Measurements from ENCODE around the gene C16orf96. TPM values are rescaled to one million over a fixed set of nuclear protein-coding genes. Genes with fewer than 3 reads are reported as not detected.

Gene C16orf96
- total RNA-seq, 2 experiments from 2014 or later = 0.05 TPM; not detected in 1

DNA sequence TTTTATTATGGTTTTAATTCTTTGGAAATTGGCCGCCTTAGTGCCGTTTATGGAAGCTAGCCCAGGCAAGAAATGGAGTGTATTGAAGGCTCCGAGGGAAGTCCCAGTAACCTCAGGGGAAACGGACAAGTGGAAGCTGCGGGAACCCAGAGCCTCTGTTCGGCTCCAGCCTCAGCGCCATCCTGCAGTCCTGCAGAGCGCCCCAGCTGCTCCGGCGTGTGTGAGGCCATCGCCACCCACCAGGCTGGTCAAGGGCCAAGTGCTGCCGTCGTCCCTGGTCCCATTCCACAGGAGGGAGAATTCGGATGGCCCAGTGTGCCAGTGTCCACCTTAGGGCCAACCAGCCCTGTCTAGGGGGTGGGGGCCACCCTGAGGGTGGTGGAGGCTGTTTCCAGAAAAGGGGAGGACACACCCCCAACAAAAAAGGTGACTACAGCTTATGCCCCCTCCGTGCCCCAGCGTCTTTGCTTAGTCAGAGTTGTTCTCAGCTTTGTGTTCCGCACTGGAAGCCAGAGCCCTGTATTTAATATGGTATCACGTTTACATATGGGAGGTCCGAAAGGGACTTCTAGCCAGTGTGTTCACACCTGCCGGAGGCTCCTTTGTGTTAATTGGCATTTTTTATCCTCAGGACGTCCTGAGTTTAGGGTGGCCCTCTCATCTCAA is 81.5 kb downstream of the C16orf96 start:
- DNase-seq = no peak
- Mint-ChIP-seq H3K36me3 (ENCODE audit: low read depth) (peaks cover 13% of the 10 kb centered on the region), H3K27ac (no peak overlapping the region), H3K4me1 (peaks cover 17% of the 10 kb centered on the region), H3K9me3 (no peaks in the 10 kb centered on the region), H3K27me3 (no peaks in the 10 kb centered on the region), H3K4me3 (no peak overlapping the region)
- POLR2A ChIA-PET = interaction anchor here (1.4 kb wide), 1 partner anchor 12 kb away, joined by 4 read pairs; no protein-coding TSS in a partner anchor
- CTCF ChIA-PET = interaction anchor here (1.0 kb wide), 1 partner anchor 13 kb away, joined by 7 read pairs; the partner anchor contains the start of gene MGRN1

DNA sequence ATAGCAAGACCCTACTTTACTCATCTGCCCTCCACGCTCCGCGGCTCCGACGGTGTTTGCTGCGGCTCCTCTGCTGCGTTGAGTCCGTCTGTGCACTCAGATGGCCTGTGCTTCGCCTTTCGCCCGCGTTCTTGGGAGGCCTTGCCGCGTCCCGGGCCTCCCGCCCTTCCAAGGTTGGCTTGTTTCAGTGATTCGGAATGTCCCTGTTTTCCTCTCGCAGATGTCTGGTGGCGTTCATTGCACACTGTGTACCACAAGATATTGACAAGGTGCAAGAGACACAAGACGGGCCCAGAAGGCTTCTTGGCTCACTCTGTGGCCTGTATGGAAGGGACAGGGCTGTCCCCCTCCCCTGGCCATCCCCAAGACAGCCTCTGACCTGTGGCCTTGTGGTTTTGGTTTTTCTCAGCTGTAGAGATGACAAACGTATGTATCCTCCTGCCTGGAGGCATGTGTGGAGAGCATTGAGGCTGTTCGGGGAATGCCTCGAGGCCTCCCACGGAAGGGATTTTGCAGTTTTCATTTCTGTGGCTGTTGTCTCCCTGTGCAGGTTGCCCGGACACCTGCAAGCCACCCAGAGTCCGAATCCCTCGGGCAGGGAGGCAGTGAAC is 83.9 kb downstream of the C16orf96 start:
- no peak for DNase-seq
- no peaks in the 10 kb centered on the region for H3K27me3 Mint-ChIP-seq
- ChIA-PET CTCF (interaction anchor here (1.0 kb wide), 1 partner anchor 133 kb away, joined by 3 read pairs; no protein-coding TSS in a partner anchor), POLR2A (no interaction called here)
- no peak overlapping the region for H3K27ac Mint-ChIP-seq
- peaks cover 7% of the 10 kb centered on the region for H3K36me3 Mint-ChIP-seq (ENCODE audit: low read depth)
- H3K9me3 Mint-ChIP-seq = no peaks in the 10 kb centered on the region
- peaks cover 19% of the 10 kb centered on the region for H3K4me1 Mint-ChIP-seq
- H3K4me3 Mint-ChIP-seq = no peak overlapping the region

GRCh38 chr16:4640572-4641305 is 84.6 kb downstream of the C16orf96 start:
- Mint-ChIP-seq H3K36me3 (ENCODE audit: low read depth) (peaks cover 7% of the 10 kb centered on the region), H3K4me3 (no peak overlapping the region), H3K27me3 (no peaks in the 10 kb centered on the region), H3K9me3 (no peaks in the 10 kb centered on the region), H3K27ac (no peak overlapping the region), H3K4me1 (peaks cover 19% of the 10 kb centered on the region)
- CTCF ChIA-PET = interaction anchor here (1.0 to 1.7 kb wide), 2 partner anchors 9 to 134 kb away, joined by 3 to 8 read pairs; no protein-coding TSS in a partner anchor
- no peak for DNase-seq
- POLR2A ChIA-PET = no interaction called here

GRCh38 chr16:4641306-4641687 is 85.2 kb downstream of the C16orf96 start:
- peaks cover 4% of the 10 kb centered on the region for H3K36me3 Mint-ChIP-seq (ENCODE audit: low read depth)
- POLR2A ChIA-PET = no interaction called here
- H3K9me3 Mint-ChIP-seq = no peaks in the 10 kb centered on the region
- peaks cover 17% of the 10 kb centered on the region for H3K4me1 Mint-ChIP-seq
- CTCF ChIA-PET = interaction anchor here (0.7 to 1.7 kb wide), 3 partner anchors 9 to 134 kb away, joined by 3 to 8 read pairs (median 3); no protein-coding TSS in a partner anchor
- H3K4me3 Mint-ChIP-seq = no peak overlapping the region
- H3K27me3 Mint-ChIP-seq = no peaks in the 10 kb centered on the region
- DNase-seq = no peak
- H3K27ac Mint-ChIP-seq = no peak overlapping the region

DNA sequence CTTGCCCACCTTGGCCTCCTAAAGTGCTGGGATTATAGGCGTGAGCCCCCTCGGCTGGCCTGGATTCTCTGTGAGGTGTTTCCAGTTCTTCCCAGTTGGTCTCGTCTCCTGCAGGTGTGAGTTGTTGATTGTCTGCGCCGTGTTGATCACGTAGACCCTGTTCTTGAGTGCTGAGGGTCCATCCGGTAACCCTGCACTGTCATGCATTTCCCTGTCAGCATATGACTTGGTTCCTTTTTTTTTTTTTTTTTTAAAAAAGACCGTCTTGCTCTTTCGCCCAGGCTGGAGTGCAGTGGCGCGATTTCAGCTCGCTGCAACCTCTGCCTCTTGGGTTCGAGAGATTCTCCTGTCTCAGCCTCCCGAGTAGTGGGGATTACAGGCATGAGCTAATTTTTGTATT is 85.8 kb downstream of the C16orf96 start:
- H3K27me3 Mint-ChIP-seq = no peaks in the 10 kb centered on the region
- peaks cover 2% of the 10 kb centered on the region for H3K36me3 Mint-ChIP-seq (ENCODE audit: low read depth)
- H3K9me3 Mint-ChIP-seq = no peaks in the 10 kb centered on the region
- ChIA-PET POLR2A (interaction anchor here (0.7 kb wide), 1 partner anchor 285 kb away, joined by 3 read pairs; no protein-coding TSS in a partner anchor), CTCF (interaction anchor here (0.7 to 1.7 kb wide), 2 partner anchors 8 to 64 kb away, joined by 3 to 8 read pairs; no protein-coding TSS in a partner anchor)
- no peak overlapping the region for H3K4me3 Mint-ChIP-seq
- no peak for DNase-seq
- peaks cover 15% of the 10 kb centered on the region for H3K4me1 Mint-ChIP-seq
- no peak overlapping the region for H3K27ac Mint-ChIP-seq

DNA sequence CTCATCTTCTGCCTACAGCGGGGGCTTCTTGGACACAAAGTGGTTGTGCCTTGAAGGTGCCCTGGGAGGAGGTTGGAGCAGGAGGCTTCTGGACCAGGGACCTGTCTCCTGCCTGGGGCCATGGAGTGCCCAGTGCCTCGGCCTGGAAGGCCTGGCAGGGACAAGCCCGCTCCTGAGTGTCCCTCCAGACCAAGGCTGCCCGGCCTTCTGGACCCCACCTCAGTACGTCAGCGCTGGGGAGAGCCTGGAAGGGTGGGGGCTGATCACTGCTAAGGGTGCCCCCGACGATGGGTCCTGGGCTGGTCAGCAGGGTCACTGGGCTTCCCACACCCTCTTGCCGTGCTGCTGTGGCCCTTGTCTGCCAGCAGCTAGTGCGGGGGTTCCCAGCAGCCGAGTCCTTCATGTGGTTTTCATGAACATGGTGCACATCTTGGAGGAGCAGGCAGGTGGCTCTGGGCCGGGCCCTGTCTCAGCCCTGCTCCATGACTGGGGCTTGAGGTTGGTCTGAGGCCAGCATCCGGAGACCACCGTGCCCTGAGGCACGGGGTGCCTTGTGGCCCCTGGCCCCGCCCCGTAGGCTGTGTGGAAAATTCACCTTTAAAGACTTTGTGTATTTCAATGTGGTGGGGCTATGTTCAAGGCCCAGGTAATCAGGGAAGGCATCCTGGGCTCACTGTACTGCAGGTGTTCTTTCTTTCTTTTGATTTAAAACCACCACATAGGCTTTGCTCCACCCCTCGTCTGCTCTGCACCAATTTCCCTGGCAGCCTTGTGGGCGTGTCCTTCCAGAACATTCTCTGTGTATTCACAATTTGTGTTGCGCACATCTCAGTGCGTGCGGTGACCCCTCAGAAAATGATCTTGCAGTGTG is 90.9 kb downstream of the C16orf96 start:
- CTCF ChIA-PET = no interaction called here
- H3K27ac Mint-ChIP-seq = no peak overlapping the region
- no peaks in the 10 kb centered on the region for H3K27me3 Mint-ChIP-seq
- H3K4me1 Mint-ChIP-seq = peaks cover 23% of the 10 kb centered on the region
- POLR2A ChIA-PET = no interaction called here
- DNase-seq = no peak
- no peak overlapping the region for H3K4me3 Mint-ChIP-seq
- no peaks in the 10 kb centered on the region for H3K9me3 Mint-ChIP-seq
- H3K36me3 Mint-ChIP-seq (ENCODE audit: low read depth) = peaks cover 22% of the 10 kb centered on the region

DNA sequence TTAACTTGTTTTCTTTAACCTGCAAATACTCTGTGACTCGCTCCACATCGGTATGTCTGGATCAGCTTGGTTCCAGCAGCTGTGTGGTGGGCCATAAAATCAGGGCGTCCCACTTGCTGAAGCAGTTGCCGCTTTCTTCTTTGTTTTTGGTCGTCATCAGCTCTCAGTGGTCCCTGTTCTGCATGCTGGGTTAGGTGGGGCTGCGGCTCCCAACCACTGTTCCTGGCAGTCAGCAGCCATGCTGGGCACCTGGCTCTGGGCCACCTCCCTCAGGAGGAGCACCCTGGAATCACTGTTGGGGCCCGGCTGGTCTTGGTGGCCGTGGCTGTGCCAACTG is 91.5 kb downstream of the C16orf96 start:
- no peak overlapping the region for H3K4me3 Mint-ChIP-seq
- H3K4me1 Mint-ChIP-seq = peaks cover 23% of the 10 kb centered on the region
- no peaks in the 10 kb centered on the region for H3K9me3 Mint-ChIP-seq
- no peaks in the 10 kb centered on the region for H3K27me3 Mint-ChIP-seq
- DNase-seq = no peak
- H3K27ac Mint-ChIP-seq = no peak overlapping the region
- ChIA-PET POLR2A (no interaction called here), CTCF (no interaction called here)
- H3K36me3 Mint-ChIP-seq (ENCODE audit: low read depth) = peaks cover 22% of the 10 kb centered on the region

DNA sequence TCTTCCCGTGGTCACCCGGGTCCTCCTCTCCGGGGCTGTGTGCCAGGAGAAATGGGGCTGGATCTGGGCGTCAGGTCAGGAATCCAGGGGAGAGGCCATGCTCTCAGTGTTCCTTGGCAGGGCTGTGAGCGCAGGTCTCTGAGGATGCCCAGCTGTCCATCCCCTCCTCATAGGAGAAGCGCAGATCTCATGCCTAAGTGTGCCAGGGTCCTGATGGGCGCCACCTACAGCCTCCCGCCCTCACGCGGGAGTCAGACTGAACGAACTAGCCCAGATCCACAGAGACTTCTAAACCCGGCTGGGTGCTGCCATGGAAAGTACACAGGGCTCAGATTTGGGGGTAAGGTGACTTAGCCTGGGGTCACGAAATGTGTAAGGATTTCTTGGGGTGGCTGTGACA is 92.8 kb downstream of the C16orf96 start:
- H3K4me3 Mint-ChIP-seq = peak overlapping the region; percentile 21
- no peaks in the 10 kb centered on the region for H3K27me3 Mint-ChIP-seq
- peaks cover 22% of the 10 kb centered on the region for H3K4me1 Mint-ChIP-seq
- DNase-seq = no peak
- H3K9me3 Mint-ChIP-seq = no peaks in the 10 kb centered on the region
- ChIA-PET CTCF (interaction anchor here (1.9 kb wide), 1 partner anchor 11 kb away, joined by 14 read pairs; no protein-coding TSS in a partner anchor), POLR2A (interaction anchor here (0.7 to 1.9 kb wide), 2 partner anchors 23 to 173 kb away, joined by 4 to 6 read pairs; partner anchors contain the start of gene HMOX2)
- peak overlapping the region; percentile 58 for H3K27ac Mint-ChIP-seq
- peaks cover 27% of the 10 kb centered on the region for H3K36me3 Mint-ChIP-seq (ENCODE audit: low read depth)

GRCh38 chr16:4649744-4650442 is 93.8 kb downstream of the C16orf96 start:
- CTCF ChIA-PET = interaction anchor here (0.7 to 1.9 kb wide), 13 partner anchors 8 to 818 kb away, joined by 3 to 14 read pairs (median 6); partner anchors contain the start of genes ANKS3, DNAAF8 and MGRN1
- peak overlapping the region; percentile 31 for H3K27ac Mint-ChIP-seq
- H3K4me1 Mint-ChIP-seq = peaks cover 22% of the 10 kb centered on the region

More at GRCh38 chr16:4649744-4650442, 93.8 kb downstream of the C16orf96 start:
- Mint-ChIP-seq H3K27me3 (no peaks in the 10 kb centered on the region), H3K4me3 (no peak overlapping the region), H3K36me3 (ENCODE audit: low read depth) (peaks cover 34% of the 10 kb centered on the region), H3K9me3 (no peaks in the 10 kb centered on the region)
- POLR2A ChIA-PET = interaction anchor here (0.7 to 1.9 kb wide), 4 partner anchors 11 to 174 kb away, joined by 3 to 6 read pairs (median 4); partner anchors contain the start of gene HMOX2
- peak; percentile 35 for DNase-seq
